Gastroesophageal sphincter (tissue), 3 donors: ENCODE measurements around the gene DLX6.

Experiments used
- EP300 ChIP-seq: sonication (generic); formaldehyde crosslinking; IDR thresholded peaks from one replicate; pipeline ENCODE4 v1.6.1; 2017; ENCODE audit warnings: antibody characterized with exemption, mild to moderate bottlenecking
- POLR2A ChIP-seq, 2 donors: fragments of 450-650 bp; IDR thresholded peaks; one replicate each; pipeline ENCODE4 v1.6.1; 2017; ENCODE audit warnings: antibody characterized with exemption in 2 of 2, mild to moderate bottlenecking in 2 of 2, moderate library complexity in 1 of 2
- POLR2AphosphoS5 ChIP-seq: sonication (generic); formaldehyde crosslinking; IDR thresholded peaks from one replicate; pipeline ENCODE4 v1.6.1; 2017; ENCODE audit warnings: antibody characterized with exemption
- TF ChIP-seq, protein P1 (sequence below), 4 experiments: fragments of 200-600 bp in 2 of 4; fragments of 450-650 bp in 2 of 4; sonication (generic) in 1 of 4; IDR thresholded peaks; one replicate each; pipeline ENCODE4 v1.5.1; 2017 to 2019; ENCODE audit warnings: antibody characterized with exemption in 4 of 4, mild to moderate bottlenecking in 2 of 4, moderate library complexity in 2 of 4

DNA sequence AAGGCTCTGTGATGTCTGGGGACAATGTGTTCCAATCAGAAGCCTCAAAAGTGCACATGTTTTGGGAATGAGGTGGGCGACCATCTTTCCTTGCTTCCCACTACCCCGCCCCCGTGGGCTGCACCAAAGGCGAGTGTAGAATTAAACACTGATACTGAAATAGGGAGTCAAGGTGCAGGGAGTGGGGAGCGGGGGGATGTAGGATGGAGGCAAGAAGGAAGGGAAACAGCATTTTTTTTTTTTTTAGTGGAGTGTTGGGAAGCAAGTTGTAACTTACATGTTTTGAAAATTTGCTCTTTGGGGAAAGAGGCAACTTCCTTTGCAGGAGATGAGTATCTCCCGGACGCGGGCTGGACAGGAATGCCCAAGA lies 19.8 kb downstream of the DLX6 start:
- TF ChIP-seq POLR2A (IDR thresholded peaks at IDR 0.05), result no peak
- TF ChIP-seq, protein P1, sequence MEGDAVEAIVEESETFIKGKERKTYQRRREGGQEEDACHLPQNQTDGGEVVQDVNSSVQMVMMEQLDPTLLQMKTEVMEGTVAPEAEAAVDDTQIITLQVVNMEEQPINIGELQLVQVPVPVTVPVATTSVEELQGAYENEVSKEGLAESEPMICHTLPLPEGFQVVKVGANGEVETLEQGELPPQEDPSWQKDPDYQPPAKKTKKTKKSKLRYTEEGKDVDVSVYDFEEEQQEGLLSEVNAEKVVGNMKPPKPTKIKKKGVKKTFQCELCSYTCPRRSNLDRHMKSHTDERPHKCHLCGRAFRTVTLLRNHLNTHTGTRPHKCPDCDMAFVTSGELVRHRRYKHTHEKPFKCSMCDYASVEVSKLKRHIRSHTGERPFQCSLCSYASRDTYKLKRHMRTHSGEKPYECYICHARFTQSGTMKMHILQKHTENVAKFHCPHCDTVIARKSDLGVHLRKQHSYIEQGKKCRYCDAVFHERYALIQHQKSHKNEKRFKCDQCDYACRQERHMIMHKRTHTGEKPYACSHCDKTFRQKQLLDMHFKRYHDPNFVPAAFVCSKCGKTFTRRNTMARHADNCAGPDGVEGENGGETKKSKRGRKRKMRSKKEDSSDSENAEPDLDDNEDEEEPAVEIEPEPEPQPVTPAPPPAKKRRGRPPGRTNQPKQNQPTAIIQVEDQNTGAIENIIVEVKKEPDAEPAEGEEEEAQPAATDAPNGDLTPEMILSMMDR (IDR thresholded peaks at IDR 0.05), result no peak
- no peak for TF ChIP-seq POLR2AphosphoS5
- TF ChIP-seq EP300, result no peak
